T-cell (primary cell): Measurements from ENCODE around the gene KDM6A. TPM values are rescaled to one million over a fixed set of nuclear protein-coding genes. Genes with fewer than 3 reads are reported as not detected.

Source experiments
- ATAC-seq, 4 experiments: fragments of 200-7000 bp in 3 of 4; fragments of 150-1000 bp in 1 of 4; cut with Tn5 transposase; replicated peaks in 1 of 4; 1 replicate in 3 of 4; 2 replicates in 1 of 4; pipeline ENCODE4 v1.10.0; 2021; ENCODE audit warnings: moderate library complexity in 3 of 4, mild to moderate bottlenecking in 2 of 4, moderate number of reproducible peaks in 1 of 4
- CTCF ChIA-PET, 2 donors: fragments of 300-600 bp; sonication (Branson Sonifier 250); formaldehyde crosslinking; loops; one replicate each; lab custom pipeline; 2022; ENCODE audit warnings: antibody characterized with exemption in 2 of 2; lab: Charles Lee
- POLR2A ChIA-PET, 2 donors: fragments of 300-600 bp; sonication (Branson Sonifier 250); formaldehyde crosslinking; loops; one replicate each; lab custom pipeline; 2022; ENCODE audit warnings: antibody characterized with exemption in 2 of 2; lab: Charles Lee
- DNase-seq, 35 experiments: peaks; one replicate each; pipeline versions ENCODE4 v3.0.0 to v3.0.0-alpha.2; 2013 to 2023
- H3K27ac ChIP-seq: one replicate; pipeline ENCODE4 v1.5.1; 2013; ENCODE audit warnings: low read length
- H3K27me3 ChIP-seq, 2 experiments: replicated peaks in 1 of 2; 1 replicate in 1 of 2; 2 replicates in 1 of 2; pipeline versions ENCODE4 v1.6.1 to v1.7.0; 2013; ENCODE audit warnings: low read length in 1 of 2, mixed read lengths in 1 of 2; ENCODE audit not compliant: control insufficient read depth in 2 of 2, insufficient read depth in 2 of 2; ENCODE audit errors: extremely low read depth in 1 of 2
- H3K36me3 ChIP-seq, 2 donors: 1 replicate in 1 of 2; 2 replicates in 1 of 2; pipeline versions ENCODE4 v1.6.1 to v1.7.0; 2013; ENCODE audit warnings: low read length in 1 of 2; ENCODE audit not compliant: control insufficient read depth in 2 of 2, insufficient read depth in 1 of 2; ENCODE audit errors: extremely low read depth in 1 of 2
- H3K4me1 ChIP-seq, 2 experiments: 1 replicate in 1 of 2; 2 replicates in 1 of 2; pipeline versions ENCODE4 v1.6.1 to v1.7.0; 2013; ENCODE audit warnings: low read length in 2 of 2, mixed read lengths in 1 of 2; ENCODE audit not compliant: insufficient read depth in 2 of 2, control insufficient read depth in 1 of 2; ENCODE audit errors: extremely low read depth in 1 of 2
- H3K4me3 ChIP-seq, 2 donors: 1 replicate in 1 of 2; 2 replicates in 1 of 2; pipeline versions ENCODE4 v1.5.1 to v1.7.0; 2013; ENCODE audit warnings: mild to moderate bottlenecking in 2 of 2, low read length in 1 of 2, moderate library complexity in 1 of 2; ENCODE audit not compliant: control insufficient read depth in 1 of 2; ENCODE audit errors: extremely low read depth in 1 of 2
- H3K9me3 ChIP-seq: 2 replicates; pipeline ENCODE4 v1.7.0; 2013
- H3K27ac Mint-ChIP-seq, 2 donors: one replicate each; pipeline ENCODE4 v1.8.0; 2020 to 2021; ENCODE audit warnings: mild to moderate bottlenecking in 2 of 2, mixed read lengths in 2 of 2
- H3K27me3 Mint-ChIP-seq, 2 donors: one replicate each; pipeline ENCODE4 v1.8.0; 2021 to 2022; ENCODE audit warnings: mixed read lengths in 2 of 2
- H3K36me3 Mint-ChIP-seq: one replicate; pipeline ENCODE4 v1.8.0; 2021; ENCODE audit warnings: mixed read lengths
- H3K4me1 Mint-ChIP-seq, 3 donors: one replicate each; pipeline ENCODE4 v1.8.0; 2020 to 2022; ENCODE audit warnings: mixed read lengths in 3 of 3, mild to moderate bottlenecking in 1 of 3
- H3K4me3 Mint-ChIP-seq, 3 donors: one replicate each; pipeline ENCODE4 v1.8.0; 2020 to 2022; ENCODE audit warnings: mild to moderate bottlenecking in 3 of 3, mixed read lengths in 3 of 3, moderate library complexity in 3 of 3
- H3K9me3 Mint-ChIP-seq, 3 donors: one replicate each; pipeline ENCODE4 v1.8.0; 2020 to 2022; ENCODE audit warnings: mixed read lengths in 3 of 3
- WGBS: methylation state at CpG from one replicate; pipeline ENCODE4 v1.1.5; 2013; ENCODE audit warnings: missing lambda C conversion rate; ENCODE audit not compliant: insufficient coverage; 5-methylcytosine and 5-hydroxymethylcytosine counted together
- total RNA-seq, 35 experiments: library from RNA in 6 of 35; stranded (reverse) in 6 of 35; fragments of 120-200 nt in 1 of 35; gene quantifications; one replicate each; pipeline versions ENCODE4 v1.2.1 to v1.2.4 and lab custom pipeline; 2013 to 2026

The KDM6A gene
- total RNA-seq, 5 donors from 2014 or later (not counting 1 experiment from before 2014, with no cell fraction given), result 37.1 to 97.3 (median 55.7) TPM

DNA sequence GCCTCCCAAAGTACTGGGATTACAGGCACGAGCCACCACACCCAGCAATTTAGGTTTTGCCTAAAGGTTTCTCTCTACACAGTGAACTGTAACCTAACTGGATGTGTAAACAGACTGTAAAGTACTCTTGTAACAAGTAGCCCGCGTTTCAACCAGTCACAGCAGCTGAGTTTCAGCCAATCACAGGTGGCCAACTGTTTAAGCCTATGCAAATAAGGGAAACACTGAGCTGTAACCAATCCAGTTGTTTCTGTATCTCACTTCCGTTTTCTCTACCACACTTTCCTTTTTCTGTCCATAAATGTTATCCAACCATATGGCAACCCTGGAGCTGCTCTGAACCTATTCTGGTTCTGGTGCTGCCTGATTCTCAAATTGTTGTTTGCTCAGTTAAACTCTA, 267.8 kb downstream of the KDM6A start:
- ATAC-seq (no peak), DNase-seq (no peak)
- H3K9me3 Mint-ChIP-seq, result no peaks in the 10 kb centered on the region
- no peaks in the 10 kb centered on the region for H3K27me3 ChIP-seq
- H3K36me3 Mint-ChIP-seq, result no peaks in the 10 kb centered on the region
- no peak overlapping the region for H3K27ac ChIP-seq
- H3K27me3 Mint-ChIP-seq, result no peaks in the 10 kb centered on the region
- ChIA-PET POLR2A (no interaction called here), CTCF (interaction anchor here (0.5 to 0.6 kb wide), 2 partner anchors 398 to 675 kb away, joined by 3 read pairs; no protein-coding TSS in a partner anchor)
- no peaks in the 10 kb centered on the region for H3K9me3 ChIP-seq
- H3K4me3 ChIP-seq, result no peak overlapping the region
- no CpG with 5 or more reads among the region's 4 CpGs for WGBS
- H3K27ac Mint-ChIP-seq, result no peak overlapping the region
- no peaks in the 10 kb centered on the region for H3K4me1 Mint-ChIP-seq
- no peaks in the 10 kb centered on the region for H3K4me1 ChIP-seq
- H3K4me3 Mint-ChIP-seq, result no peak overlapping the region
- H3K36me3 ChIP-seq, result no peaks in the 10 kb centered on the region

- Histone ChIP-seq H3K4me3 (no peak overlapping the region), H3K27ac (no peak overlapping the region), H3K36me3 (no peaks in the 10 kb centered on the region), H3K4me1 (no peaks in the 10 kb centered on the region), H3K27me3 (no peaks in the 10 kb centered on the region), H3K9me3 (no peaks in the 10 kb centered on the region)
- Mint-ChIP-seq H3K27ac (no peak overlapping the region), H3K27me3 (no peaks in the 10 kb centered on the region), H3K36me3 (no peaks in the 10 kb centered on the region), H3K9me3 (no peaks in the 10 kb centered on the region), H3K4me1 (no peaks in the 10 kb centered on the region), H3K4me3 (no peak overlapping the region)
- POLR2A ChIA-PET, result interaction anchor here in 1 of 2 donors (0.6 kb wide), 1 partner anchor 26 kb away, joined by 3 read pairs; no protein-coding TSS in a partner anchor
- DNase-seq (no peak), ATAC-seq (no peak)
- CTCF ChIA-PET, result no interaction called here
Measured at GRCh38 chrX:45142185-45142584, 269.2 kb downstream of the KDM6A start.

GRCh38 chrX:45143455-45143854, 270.5 kb downstream of the KDM6A start:
- no CpG with 5 or more reads among the region's 3 CpGs for WGBS
- no peaks in the 10 kb centered on the region for H3K36me3 Mint-ChIP-seq
- ChIA-PET POLR2A (no interaction called here), CTCF (no interaction called here)
- Histone ChIP-seq H3K4me1 (no peaks in the 10 kb centered on the region), H3K36me3 (no peaks in the 10 kb centered on the region), H3K27me3 (no peaks in the 10 kb centered on the region), H3K27ac (no peak overlapping the region), H3K9me3 (no peaks in the 10 kb centered on the region), H3K4me3 (no peak overlapping the region)
- no peak overlapping the region for H3K4me3 Mint-ChIP-seq
- DNase-seq, result no peak
- no peaks in the 10 kb centered on the region for H3K4me1 Mint-ChIP-seq
- no peaks in the 10 kb centered on the region for H3K27me3 Mint-ChIP-seq
- no peaks in the 10 kb centered on the region for H3K9me3 Mint-ChIP-seq
- no peak for ATAC-seq
- no peak overlapping the region for H3K27ac Mint-ChIP-seq

DNA sequence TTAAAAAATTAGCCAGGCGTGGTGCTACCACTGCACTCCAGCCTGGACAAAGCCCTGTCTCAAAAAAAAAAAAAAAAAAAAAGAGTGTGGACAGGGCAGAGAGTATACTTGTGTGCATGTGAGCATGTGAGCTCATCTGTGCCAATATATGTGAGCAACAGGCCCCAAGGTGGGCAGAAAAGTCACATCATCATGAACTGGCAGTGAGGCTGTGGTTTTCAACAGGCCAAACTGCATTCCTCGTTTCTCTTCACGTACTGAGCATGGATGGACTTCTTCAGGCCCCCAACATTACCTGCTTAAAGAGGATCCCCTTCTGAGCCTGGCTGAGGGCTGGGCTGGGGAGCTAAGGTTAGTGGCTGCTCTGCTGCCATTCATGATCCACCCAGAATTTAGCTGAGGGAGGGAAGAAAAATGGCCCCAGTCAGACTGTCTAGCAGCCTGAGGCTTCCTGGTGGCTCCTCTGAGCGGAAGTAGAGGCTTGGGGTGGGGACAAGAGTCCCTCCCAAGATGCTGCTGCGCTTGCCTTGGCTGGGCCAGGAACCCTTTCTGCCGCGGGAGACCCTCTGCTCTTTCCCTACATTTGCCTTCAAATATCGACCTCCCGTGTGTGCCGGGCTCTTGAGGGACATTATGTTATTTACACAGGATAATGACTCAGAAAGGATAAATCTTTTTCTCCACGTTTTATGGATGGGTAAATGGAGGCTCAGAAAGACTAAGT, 272.7 kb downstream of the KDM6A start:
- H3K27ac Mint-ChIP-seq, result no peak overlapping the region
- Histone ChIP-seq H3K27ac (no peak overlapping the region), H3K9me3 (no peaks in the 10 kb centered on the region), H3K4me1 (no peaks in the 10 kb centered on the region), H3K4me3 (no peak overlapping the region), H3K27me3 (no peaks in the 10 kb centered on the region), H3K36me3 (no peaks in the 10 kb centered on the region)
- no CpG with 5 or more reads among the region's 11 CpGs for WGBS
- H3K27me3 Mint-ChIP-seq, result no peaks in the 10 kb centered on the region
- H3K9me3 Mint-ChIP-seq, result no peaks in the 10 kb centered on the region
- no peak overlapping the region for H3K4me3 Mint-ChIP-seq
- DNase-seq, result no peak
- ATAC-seq, result no peak
- POLR2A ChIA-PET, result interaction anchor here in 1 of 2 donors (0.7 kb wide), 1 partner anchor 184 kb away, joined by 3 read pairs; no protein-coding TSS in a partner anchor
- no peaks in the 10 kb centered on the region for H3K4me1 Mint-ChIP-seq
- no peaks in the 10 kb centered on the region for H3K36me3 Mint-ChIP-seq
- CTCF ChIA-PET, result no interaction called here

DNA sequence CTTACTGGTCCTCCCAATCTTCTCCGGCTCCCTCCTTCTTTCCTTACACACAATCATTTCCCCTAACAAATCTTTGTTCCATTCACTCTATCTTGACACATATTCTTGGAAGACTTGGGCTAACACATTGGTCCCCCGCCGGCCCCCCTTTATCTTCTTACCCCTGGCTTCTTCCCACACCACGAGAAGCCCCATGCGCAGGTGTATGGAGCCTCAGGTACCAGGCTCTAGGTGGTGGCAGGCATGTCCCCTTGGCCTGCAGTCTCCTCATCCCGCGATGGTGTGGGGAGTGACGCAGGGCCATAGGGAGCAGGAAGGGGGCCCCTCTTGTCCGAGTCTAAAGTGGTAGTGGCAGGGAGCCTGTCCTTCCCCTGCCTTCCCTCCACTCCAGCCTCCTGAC, 277.8 kb downstream of the KDM6A start:
- no peak for DNase-seq
- H3K36me3 ChIP-seq, result no peaks in the 10 kb centered on the region
- ATAC-seq, result no peak
- ChIA-PET CTCF (no interaction called here), POLR2A (no interaction called here)
- no peaks in the 10 kb centered on the region for H3K9me3 Mint-ChIP-seq
- no peaks in the 10 kb centered on the region for H3K4me1 Mint-ChIP-seq
- no peak overlapping the region for H3K4me3 Mint-ChIP-seq
- no peak overlapping the region for H3K4me3 ChIP-seq
- WGBS, result 92% methylated on average over 1 of the region's 9 CpGs
- H3K9me3 ChIP-seq, result no peaks in the 10 kb centered on the region
- no peak overlapping the region for H3K27ac ChIP-seq
- no peaks in the 10 kb centered on the region for H3K36me3 Mint-ChIP-seq
- no peaks in the 10 kb centered on the region for H3K4me1 ChIP-seq
- H3K27me3 Mint-ChIP-seq, result no peaks in the 10 kb centered on the region
- no peaks in the 10 kb centered on the region for H3K27me3 ChIP-seq
- no peak overlapping the region for H3K27ac Mint-ChIP-seq

GRCh38 chrX:45154033-45154360, 281.0 kb downstream of the KDM6A start:
- Histone ChIP-seq H3K27ac (no peak overlapping the region), H3K4me3 (no peak overlapping the region), H3K4me1 (no peaks in the 10 kb centered on the region), H3K9me3 (no peaks in the 10 kb centered on the region), H3K27me3 (no peaks in the 10 kb centered on the region), H3K36me3 (no peaks in the 10 kb centered on the region)
- H3K27me3 Mint-ChIP-seq, result peaks cover 0 to 15% of the 10 kb centered on the region in 2 donors
- WGBS, result 93% methylated on average over 3 of the region's 4 CpGs
- H3K27ac Mint-ChIP-seq, result no peak overlapping the region
- no peak overlapping the region for H3K4me3 Mint-ChIP-seq
- H3K4me1 Mint-ChIP-seq, result no peaks in the 10 kb centered on the region
- CTCF ChIA-PET, result no interaction called here
- no peaks in the 10 kb centered on the region for H3K36me3 Mint-ChIP-seq
- no peak for ATAC-seq
- POLR2A ChIA-PET, result no interaction called here
- DNase-seq, result no peak
- no peaks in the 10 kb centered on the region for H3K9me3 Mint-ChIP-seq

GRCh38 chrX:45154462-45154861, 281.5 kb downstream of the KDM6A start:
- H3K36me3 ChIP-seq, result no peaks in the 10 kb centered on the region
- H3K4me1 ChIP-seq, result no peaks in the 10 kb centered on the region
- no peak overlapping the region for H3K27ac Mint-ChIP-seq
- POLR2A ChIA-PET, result no interaction called here
- no peaks in the 10 kb centered on the region for H3K27me3 ChIP-seq
- no peaks in the 10 kb centered on the region for H3K9me3 Mint-ChIP-seq
- DNase-seq (no peak), ATAC-seq (no peak)
- peaks cover 0 to 18% of the 10 kb centered on the region in 2 donors for H3K27me3 Mint-ChIP-seq
- H3K4me3 Mint-ChIP-seq, result no peak overlapping the region
- H3K4me3 ChIP-seq, result no peak overlapping the region
- CTCF ChIA-PET, result no interaction called here
- no peaks in the 10 kb centered on the region for H3K36me3 Mint-ChIP-seq
- H3K9me3 ChIP-seq, result no peaks in the 10 kb centered on the region
- H3K27ac ChIP-seq, result no peak overlapping the region
- no peaks in the 10 kb centered on the region for H3K4me1 Mint-ChIP-seq
